Fibroblast of lung (primary cell): ENCODE measurements around the gene MAST3.

Experiments
- CTCF ChIP-seq, 2 donors: IDR thresholded peaks in 1 of 2; conservative IDR thresholded peaks in 1 of 2; 1 replicate in 1 of 2; 2 replicates in 1 of 2; pipeline ENCODE4 v1.5.1; 2011 to 2012; ENCODE audit warnings: low read length in 2 of 2, control low read depth in 1 of 2, inconsistent platforms in 1 of 2, low read depth in 1 of 2, mild to moderate bottlenecking in 1 of 2
- EZH2 ChIP-seq: IDR thresholded peaks from 2 replicates; pipeline ENCODE4 v1.5.1; 2012; ENCODE audit warnings: low read length, control low read depth, mild to moderate bottlenecking; ENCODE audit errors: missing control alignments

- TF ChIP-seq CTCF (conservative IDR thresholded peaks at IDR 0.05 in 1 of 2, IDR thresholded peaks at IDR 0.05 in 1 of 2; ENCODE audit: low read depth in 1 of 2, low read length in 2 of 2) (no peak), EZH2 (no peak)
Measured at GRCh38 chr19:18137657-18138339, 40.2 kb downstream of the MAST3 start.
